HT1080 (cell line): Measurements from ENCODE around the gene MRFAP1. TPM values are rescaled to one million over a fixed set of nuclear protein-coding genes. Genes with fewer than 3 reads are reported as not detected.
"Not testable (repeated sequence)": the region's sequence is repeated elsewhere in the genome, so short reads cannot be mapped to it uniquely, and the experiment has no call there.

ENCODE experiments used
- DNase-seq: peaks from one replicate; pipeline ENCODE4 v3.0.0-alpha.2; 2015; ENCODE audit warnings: low read depth
- total RNA-seq: library from RNA; depleted of rRNA; stranded (reverse); fragments of >200 nt; shearing (Covaris generic); gene quantifications from 2 replicates; pipeline ENCODE4 v1.2.3, GENCODE V29; 2014

Gene MRFAP1
- total RNA-seq, 1 experiment from 2014 or later, result 155 TPM

GRCh38 chr4:6663596-6664393, 23.3 kb downstream of the MRFAP1 start:
- no peak for DNase-seq

- DNase-seq, result no peak
These were observed 24.8 kb downstream of the MRFAP1 start for GRCh38 chr4:6665320-6665654.

GRCh38 chr4:6668391-6668790, 27.9 kb downstream of the MRFAP1 start:
- DNase-seq, result peak; percentile 43

DNA sequence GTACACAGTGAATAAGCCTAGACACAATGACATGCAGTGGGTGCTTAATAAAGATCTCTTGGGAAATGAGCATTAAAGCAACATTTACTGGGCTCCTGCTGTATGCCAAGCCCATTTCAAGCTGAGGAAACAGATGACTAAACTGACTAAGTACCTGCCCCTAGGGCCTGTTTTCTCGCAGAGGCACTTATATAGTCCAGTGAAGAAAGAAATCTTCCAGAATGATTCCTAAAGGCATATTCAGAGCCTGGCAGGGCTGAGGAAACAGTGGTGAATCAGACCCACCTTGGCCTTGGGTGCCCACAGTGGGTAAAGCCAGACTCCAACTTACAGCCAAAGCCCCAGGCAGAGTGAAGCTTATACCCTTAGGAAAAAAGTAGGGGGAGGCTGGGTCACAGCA, 31.2 kb downstream of the MRFAP1 start:
- no peak for DNase-seq

DNA sequence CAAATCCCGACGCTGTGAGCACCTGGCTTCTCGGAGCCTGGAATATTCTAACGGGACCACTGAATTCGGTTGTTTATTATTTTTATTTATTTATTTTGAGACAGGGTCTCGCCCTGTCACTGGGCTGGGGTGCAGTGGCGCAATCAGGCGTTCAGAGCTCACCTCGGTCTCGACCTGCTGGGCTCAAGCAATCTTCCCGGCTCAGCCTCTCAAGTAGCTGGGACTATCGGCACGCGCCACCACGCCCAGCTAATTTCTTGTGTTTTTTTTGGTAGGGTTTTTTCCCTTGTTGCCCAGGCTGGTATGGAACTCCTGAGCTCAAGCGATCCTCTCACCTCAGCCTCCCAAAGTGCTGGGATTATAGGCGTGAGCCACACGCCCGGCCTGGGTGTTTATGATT, 31.6 kb downstream of the MRFAP1 start:
- DNase-seq, result no peak

- not testable (repeated sequence) for DNase-seq
These were observed 32.2 kb downstream of the MRFAP1 start for GRCh38 chr4:6672541-6673190.

DNA sequence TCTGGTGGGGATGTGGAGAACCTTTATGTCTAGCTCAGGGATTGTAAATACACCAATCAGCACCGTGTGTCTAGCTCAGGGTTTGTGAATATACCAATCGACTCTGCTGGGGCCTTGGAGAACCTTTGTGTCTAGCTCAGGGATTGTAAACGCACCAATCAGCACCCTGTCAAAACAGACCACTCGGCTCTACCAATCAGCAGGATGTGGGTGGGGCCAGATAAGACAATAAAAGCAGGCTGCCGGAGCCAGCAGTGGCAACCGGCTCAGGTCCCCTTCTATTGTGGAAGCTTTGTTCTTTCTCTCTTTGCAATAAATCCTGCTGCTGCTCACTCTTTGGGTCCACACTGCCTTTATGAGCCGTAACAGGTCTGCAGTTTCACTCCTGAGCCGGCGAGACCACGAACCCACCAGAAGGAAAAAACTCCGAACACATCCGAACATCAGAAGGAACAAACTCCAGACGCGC, 32.7 kb downstream of the MRFAP1 start:
- peak; percentile 78 for DNase-seq

DNA sequence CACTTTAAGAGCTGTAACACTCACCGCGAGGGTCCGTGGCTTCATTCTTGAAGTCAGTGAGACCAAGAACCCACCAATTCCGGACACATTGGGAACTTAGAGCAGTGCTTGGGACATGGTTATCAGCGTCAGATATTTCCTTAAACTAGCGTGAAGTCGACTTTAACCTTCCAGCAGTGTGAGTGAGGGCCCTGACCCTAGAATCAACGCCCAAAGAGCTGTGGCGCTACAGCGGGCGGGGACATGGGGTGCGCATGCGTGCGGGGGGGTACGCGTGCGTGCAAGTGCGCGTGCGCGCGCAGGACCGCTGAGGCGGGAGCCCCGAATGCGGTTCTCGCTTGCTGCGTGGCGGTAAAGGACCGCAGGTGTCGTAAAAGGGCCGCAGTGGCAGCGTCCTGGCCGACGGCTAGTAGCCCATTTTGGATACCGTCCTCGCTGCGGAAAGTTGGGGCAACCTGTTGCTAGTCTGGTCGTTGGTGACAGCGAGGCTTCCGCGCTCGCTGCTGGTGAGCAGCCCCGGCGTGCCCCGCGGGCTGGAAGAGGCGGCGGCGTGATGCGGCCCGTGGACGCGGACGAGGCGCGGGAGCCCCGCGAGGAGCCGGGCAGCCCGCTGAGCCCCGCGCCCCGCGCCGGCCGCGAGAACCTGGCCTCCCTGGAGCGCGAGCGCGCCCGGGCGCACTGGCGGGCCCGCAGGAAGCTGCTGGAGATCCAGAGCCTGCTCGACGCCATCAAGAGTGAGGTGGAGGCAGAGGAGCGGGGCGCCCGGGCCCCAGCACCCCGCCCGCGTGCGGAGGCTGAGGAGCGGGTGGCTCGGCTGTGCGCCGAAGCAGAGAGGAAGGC, 33.4 kb downstream of the MRFAP1 start:
- DNase-seq, result peak; percentile 89

DNA sequence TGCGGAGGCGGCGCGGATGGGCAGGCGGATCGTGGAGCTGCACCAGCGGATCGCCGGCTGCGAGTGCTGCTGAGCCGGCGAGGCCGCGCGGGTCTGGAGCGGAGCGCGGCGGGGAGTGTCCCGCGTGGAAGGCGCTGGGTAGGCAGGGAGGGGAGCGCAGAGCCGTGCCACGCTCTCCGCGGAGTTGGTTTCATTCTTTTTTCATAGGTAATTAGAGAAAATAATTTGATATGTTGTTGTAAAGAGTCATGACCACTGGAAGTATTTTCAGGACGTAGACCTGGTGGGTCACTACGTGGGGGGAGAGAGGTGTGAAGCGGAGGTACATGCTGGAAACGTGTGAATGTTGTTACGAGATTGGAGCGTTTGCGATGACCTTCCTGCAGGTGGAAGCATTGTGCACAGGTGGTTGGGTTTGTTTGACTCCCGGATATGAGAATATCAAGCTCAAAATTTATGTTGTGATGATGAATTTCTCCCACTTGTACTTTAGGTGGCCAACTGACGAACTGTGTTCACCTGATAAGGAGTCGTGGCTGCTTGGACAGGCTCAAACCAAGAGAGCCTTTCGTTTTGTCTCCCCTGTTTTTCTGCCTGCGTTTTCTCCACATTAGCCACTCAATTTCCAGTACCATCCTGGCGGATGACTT, 34.1 kb downstream of the MRFAP1 start:
- peak; percentile 54 for DNase-seq

DNA sequence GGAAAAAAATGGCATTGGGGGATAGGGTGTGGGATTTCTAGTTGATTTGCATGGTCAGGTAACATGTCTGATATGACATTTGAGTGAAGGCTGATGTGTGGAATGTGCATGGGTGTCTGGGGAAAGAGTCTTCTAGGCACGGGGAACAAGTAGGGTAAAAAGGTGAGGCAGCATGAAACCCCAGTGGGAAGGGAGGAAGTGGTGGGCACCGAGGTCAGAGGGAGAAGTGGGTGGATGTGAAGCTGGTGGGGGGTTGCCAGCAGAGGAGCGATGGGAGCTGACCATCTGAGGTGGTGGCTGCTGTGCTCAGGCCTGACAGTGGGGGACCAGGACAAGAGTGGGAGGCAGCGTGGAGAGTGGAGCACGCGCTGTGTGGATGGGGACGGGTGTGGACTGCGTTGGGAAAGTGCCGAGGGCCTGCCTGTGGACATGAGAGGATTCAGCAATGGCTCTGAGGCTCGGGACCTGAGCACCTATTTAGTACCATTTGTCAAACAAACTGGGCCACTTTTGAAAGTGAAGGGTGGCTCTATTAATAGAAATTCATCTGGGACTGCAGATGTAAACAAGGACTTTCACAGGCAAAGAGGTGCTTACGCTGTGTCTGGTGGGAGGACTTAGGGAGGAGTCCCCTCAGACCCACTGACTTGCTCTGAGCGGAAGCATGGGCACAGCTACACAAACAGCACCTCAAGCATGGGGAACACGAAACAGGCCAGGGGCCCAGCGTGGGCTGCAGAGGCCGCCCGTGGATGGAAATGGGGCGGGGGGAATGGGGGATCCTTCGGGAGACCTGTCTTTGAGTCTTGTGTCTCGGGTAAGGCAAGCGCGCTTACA, 36.5 kb downstream of the MRFAP1 start:
- DNase-seq, result no peak

DNA sequence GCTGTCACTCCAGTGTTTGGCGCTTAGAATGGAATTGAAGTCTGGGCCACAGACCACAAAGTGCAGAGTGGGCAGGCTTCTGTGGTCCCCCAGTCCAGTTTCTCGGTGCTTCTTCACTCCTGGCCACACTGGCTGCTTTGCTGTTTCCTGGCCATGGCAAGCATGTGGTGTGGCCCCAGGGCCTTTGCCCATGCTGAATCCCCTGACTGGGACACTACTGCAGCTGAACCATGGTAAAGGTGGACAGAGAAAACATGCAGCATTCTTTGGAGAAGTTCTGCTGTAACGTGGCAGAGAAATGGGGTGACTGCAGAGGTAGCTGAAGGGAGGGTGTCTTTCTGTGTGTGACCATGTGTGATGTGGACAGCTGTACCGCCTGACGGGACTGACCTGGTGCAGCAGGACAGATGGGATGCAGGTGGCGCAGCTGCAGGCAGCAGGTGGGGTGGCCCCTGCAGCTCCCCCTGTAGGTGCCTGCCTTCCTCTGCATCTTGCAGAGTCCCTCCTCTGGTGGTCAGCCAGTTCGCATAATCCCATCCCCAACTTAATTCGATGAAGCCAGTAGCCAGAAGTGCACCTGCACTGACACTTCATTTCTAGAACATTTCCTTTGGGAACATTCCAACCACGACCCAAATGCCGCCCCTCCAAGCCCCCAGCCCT, 40.0 kb downstream of the MRFAP1 start:
- DNase-seq, result no peak

DNA sequence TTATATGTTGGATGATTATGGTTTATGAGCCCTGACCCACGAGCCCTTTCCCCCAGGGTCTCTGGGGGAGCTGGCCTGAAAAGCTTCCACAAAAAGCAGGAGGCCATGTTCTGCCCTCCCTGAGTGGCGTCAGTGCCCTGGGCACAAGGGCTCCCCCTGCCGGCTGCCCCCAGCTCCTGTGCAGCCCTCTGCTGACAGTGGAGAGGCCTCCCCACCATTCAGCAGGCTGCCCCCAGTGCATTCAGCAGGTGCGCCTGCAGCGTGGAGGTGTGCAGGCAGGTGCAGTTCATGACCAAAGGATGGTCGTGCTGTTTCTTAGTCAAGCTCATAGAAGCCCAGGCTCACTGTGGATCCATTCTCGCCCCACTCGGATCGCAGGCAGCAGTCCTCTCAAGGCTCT, 40.7 kb downstream of the MRFAP1 start:
- DNase-seq, result no peak

- DNase-seq, result no peak
These were observed 42.5 kb downstream of the MRFAP1 start for GRCh38 chr4:6682862-6683590.

DNA sequence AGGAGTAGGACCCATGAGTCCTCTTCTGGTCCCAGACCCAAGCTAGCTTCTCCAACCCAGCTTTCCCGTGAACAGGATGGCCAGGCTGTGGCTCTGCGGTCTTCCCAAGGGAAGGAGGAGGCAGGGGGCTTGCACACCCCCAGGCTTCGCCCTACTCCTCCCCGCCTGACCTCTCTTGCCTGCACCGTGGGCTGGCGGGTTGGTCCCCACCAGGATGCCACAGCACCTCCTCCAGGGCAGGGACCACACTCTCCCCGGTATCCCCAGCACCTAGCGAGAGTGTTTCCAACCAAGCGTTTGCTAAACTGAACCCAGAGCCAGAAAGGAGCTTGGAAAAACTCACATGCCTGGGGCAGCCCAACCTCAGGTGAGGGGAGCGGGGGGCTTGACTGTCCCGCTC, 44.2 kb downstream of the MRFAP1 start:
- no peak for DNase-seq

DNA sequence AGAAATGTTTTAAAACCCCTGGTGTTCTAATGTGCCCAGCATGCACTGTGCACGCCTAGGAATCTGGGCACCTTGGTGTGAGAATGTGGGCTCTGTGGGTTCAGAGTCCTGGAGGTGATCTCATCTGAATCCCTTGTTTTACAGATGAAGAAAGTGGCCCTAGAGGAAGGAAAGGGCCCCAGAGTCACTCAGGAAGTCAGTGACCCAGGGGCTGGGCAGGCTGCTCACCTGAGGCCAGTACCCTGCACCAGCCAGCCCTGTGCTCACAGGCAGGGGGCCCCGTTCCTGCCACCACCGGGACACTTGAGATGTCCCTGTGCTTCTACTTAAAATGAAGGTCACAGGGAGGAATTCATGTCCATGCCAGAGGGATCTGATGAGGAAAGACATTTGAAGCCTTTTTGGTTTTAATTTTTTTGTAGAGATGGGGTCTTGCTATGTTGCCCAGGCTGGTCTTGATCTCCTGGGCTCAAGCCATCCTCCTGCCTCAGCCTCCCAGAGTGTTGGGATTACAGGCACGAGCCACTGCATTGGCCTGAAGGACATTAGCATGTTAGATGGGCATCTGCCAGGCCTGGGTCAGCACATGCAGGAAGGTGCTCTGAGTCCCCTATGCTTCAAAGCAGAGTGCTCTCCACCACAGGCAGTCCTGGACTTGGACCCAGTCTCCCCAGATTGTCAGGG, 45.8 kb downstream of the MRFAP1 start:
- DNase-seq, result no peak

DNA sequence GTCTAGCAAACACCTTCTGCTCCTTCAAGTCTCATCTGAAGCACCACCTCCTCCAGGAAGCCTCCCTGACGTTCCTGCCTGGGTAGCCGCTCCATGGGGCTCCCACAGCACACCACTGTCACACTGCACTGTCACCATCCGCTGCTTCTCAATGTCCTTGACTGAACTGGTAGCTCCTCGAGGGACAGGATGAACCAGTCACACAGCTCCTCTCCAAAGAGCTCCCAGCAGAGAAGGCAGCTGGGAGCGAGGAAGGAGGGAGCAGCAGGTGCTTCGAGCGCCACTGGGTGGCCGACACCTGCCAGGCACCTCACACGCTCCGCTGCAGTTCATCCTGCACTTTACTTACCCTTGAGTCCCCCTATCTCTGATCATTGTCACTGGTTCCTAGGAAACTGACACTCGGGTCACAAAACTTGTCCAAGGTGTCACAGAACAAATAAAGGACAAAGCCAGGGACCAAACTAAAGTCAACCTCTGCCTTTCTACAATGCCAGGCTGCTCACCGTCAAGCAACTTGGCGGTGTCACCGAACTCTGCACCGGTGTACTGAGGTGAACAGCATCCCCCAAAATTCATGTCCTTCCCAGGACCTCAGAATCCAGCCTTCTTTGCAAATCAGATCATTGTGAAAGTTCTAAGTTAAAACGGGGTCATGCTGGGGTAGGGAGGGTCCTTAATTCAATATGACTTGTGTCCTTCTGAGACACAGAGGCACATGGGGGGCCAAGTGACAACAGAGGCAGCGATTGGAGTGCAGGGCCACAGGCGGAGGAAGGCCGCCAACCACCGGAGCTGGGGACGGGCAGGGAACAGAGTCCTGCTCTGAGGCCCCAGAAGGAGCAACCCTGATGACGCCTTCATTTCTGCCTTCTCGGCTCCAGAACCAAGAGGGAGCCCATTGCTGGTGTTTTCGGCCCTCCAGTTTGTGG, 47.7 kb downstream of the MRFAP1 start:
- DNase-seq, result no peak

DNA sequence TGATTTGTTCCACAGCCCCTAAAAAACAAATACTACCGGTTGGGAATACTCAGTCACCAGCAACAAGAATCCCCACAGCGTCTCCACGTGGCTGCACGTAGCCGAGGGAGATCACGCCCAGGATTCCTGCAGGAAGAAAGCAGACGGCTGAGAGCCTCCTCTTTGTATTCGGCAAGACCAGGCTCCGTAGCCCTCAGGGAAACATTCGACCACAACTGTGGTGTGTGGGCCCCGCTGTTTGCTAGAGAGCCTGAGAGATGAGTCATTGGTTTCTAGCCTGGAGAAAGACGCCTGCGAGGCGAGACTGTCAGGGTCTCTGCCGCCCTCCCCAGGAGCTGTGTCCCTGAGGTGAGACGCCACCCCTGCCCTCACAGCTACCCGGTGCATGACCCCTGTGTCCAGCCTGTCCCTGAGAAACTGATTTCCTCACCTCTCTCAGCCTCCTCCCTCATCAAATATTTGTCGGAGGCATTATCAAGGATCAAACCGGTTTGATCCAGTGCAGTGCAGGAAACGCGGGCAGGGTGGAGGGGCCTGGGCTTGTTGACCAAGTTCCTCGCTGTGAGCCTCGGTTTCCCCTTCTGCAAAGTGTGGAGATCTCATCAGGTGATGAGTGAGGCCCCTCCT, 48.5 kb downstream of the MRFAP1 start:
- peak; percentile 94 for DNase-seq
